ENCODE data around the gene GAP43.
"Not testable (repeated sequence)": the region's sequence is repeated elsewhere in the genome, so short reads cannot be mapped to it uniquely, and the experiment has no call there.

Gene GAP43

GRCh38 chr3:115702598-115702997 lies 79.3 kb downstream of the GAP43 start:
- DNase-seq = no peak

GRCh38 chr3:115704661-115705338 lies 81.5 kb downstream of the GAP43 start:
- DNase-seq = no peak

GRCh38 chr3:115706311-115706829 lies 83.1 kb downstream of the GAP43 start:
- DNase-seq = no peak

- DNase-seq = no peak
These were observed 85.2 kb downstream of the GAP43 start for GRCh38 chr3:115708540-115708939.

GRCh38 chr3:115709093-115709492 lies 85.8 kb downstream of the GAP43 start:
- DNase-seq = no peak

- DNase-seq = no peak
These were observed 86.6 kb downstream of the GAP43 start for GRCh38 chr3:115709931-115710330.

GRCh38 chr3:115710799-115711198 lies 87.5 kb downstream of the GAP43 start:
- DNase-seq = no peak

- DNase-seq = no peak
These were observed 89.6 kb downstream of the GAP43 start for GRCh38 chr3:115712871-115713270.

GRCh38 chr3:115713284-115713683 lies 90.0 kb downstream of the GAP43 start:
- DNase-seq = no peak

GRCh38 chr3:115715241-115715745 lies 92.0 kb downstream of the GAP43 start:
- no peak for DNase-seq

- no peak for DNase-seq
These were observed 97.7 kb downstream of the GAP43 start for GRCh38 chr3:115720983-115721382.

GRCh38 chr3:115725800-115726199 lies 102.5 kb downstream of the GAP43 start:
- no peak for DNase-seq

- no peak for DNase-seq
These were observed 103.8 kb downstream of the GAP43 start for GRCh38 chr3:115727135-115727534.

GRCh38 chr3:115728013-115728412 lies 104.7 kb downstream of the GAP43 start:
- DNase-seq = no peak

GRCh38 chr3:115736341-115736740 lies 113.0 kb downstream of the GAP43 start:
- not testable (repeated sequence) for DNase-seq

- DNase-seq = no peak
These were observed 118.3 kb downstream of the GAP43 start for GRCh38 chr3:115741650-115742049.

GRCh38 chr3:115744516-115744915 lies 121.2 kb downstream of the GAP43 start:
- DNase-seq = not testable (repeated sequence)

GRCh38 chr3:115752978-115753377 lies 129.7 kb downstream of the GAP43 start:
- DNase-seq = not testable (repeated sequence)

GRCh38 chr3:115758076-115758763 lies 134.9 kb downstream of the GAP43 start:
- no peak for DNase-seq

GRCh38 chr3:115760716-115761115 lies 137.4 kb downstream of the GAP43 start:
- DNase-seq = no peak

GRCh38 chr3:115761927-115762305 lies 138.6 kb downstream of the GAP43 start:
- no peak for DNase-seq

- DNase-seq = no peak
These were observed 143.5 kb downstream of the GAP43 start for GRCh38 chr3:115766587-115767482.

GRCh38 chr3:115768661-115769060 lies 145.4 kb downstream of the GAP43 start:
- DNase-seq = no peak

All from NCI-H526 treated with DMSO at 0.1 percent for 48 hours (cell line).